ENCODE data around the gene MON2. TPM values are rescaled to one million over a fixed set of nuclear protein-coding genes. Genes with fewer than 3 reads are reported as not detected.
"Not testable (repeated sequence)": the region's sequence is repeated elsewhere in the genome, so short reads cannot be mapped to it uniquely, and the experiment has no call there.

MON2 gene
- total and polyA plus RNA-seq, 9 donors: 13.1 to 84.4 (median 55.5) TPM

GRCh38 chr12:62446754-62447452, 19.7 kb upstream of the MON2 start:
- WGBS, 3 donors: 58 to 70% (median 66%) methylated on average over 2 of the region's 2 CpGs
- no peak for TF ChIP-seq POLR2A (IDR thresholded peaks at IDR 0.05)
- no peak for TF ChIP-seq CTCF (IDR thresholded peaks at IDR 0.05)
- TF ChIP-seq EP300 (IDR thresholded peaks at IDR 0.05): no peak
- H3K4me1 ChIP-seq (ENCODE audit: insufficient read depth): no peaks in the 10 kb centered on the region

GRCh38 chr12:62448436-62448835, 18.2 kb upstream of the MON2 start:
- TF ChIP-seq POLR2A (IDR thresholded peaks at IDR 0.05) (no peak), CTCF (IDR thresholded peaks at IDR 0.05) (no peak), EP300 (IDR thresholded peaks at IDR 0.05) (no peak)
- Histone ChIP-seq H3K27me3 (no peaks in the 10 kb centered on the region), H3K36me3 (no peaks in the 10 kb centered on the region), H3K4me1 (ENCODE audit: insufficient read depth) (no peaks in the 10 kb centered on the region), H3K9me3 (no peaks in the 10 kb centered on the region), H3K27ac (no peak overlapping the region), H3K4me3 (no peak overlapping the region)
- DNase-seq: no peak
- WGBS, 3 donors: 74 to 80% (median 76%) methylated on average over 3 of the region's 3 CpGs
- intact Hi-C loops (cut with DNase I): loop anchor here in 2 of 4 donors (10.0 kb wide), 2 partner anchors 346 to 486 kb away; partner anchors contain the start of gene PPM1H (in 1 of the 2)

More at GRCh38 chr12:62446754-62447452, 19.7 kb upstream of the MON2 start:
- intact Hi-C loops (cut with DNase I): loop anchor here in 2 of 4 donors (10.0 kb wide), 2 partner anchors 348 to 488 kb away; partner anchors contain the start of gene PPM1H (in 1 of the 2)
- DNase-seq: no peak
- Histone ChIP-seq H3K36me3 (no peaks in the 10 kb centered on the region), H3K4me3 (no peak overlapping the region), H3K27me3 (no peaks in the 10 kb centered on the region), H3K9me3 (no peaks in the 10 kb centered on the region), H3K27ac (no peak overlapping the region)

- not testable (repeated sequence) for H3K27ac ChIP-seq; H3K4me3 ChIP-seq; DNase-seq; H3K27me3 ChIP-seq; H3K4me1 ChIP-seq (ENCODE audit: insufficient read depth); H3K36me3 ChIP-seq; H3K9me3 ChIP-seq
- intact Hi-C loops (cut with DNase I): loop anchor here in 1 of 4 donors (10.0 kb wide), 1 partner anchor 349 kb away; no protein-coding TSS in a partner anchor
- WGBS, 3 donors: 42 to 88% (median 68%) methylated on average over 2 of the region's 2 CpGs
These were observed 11.2 kb upstream of the MON2 start for GRCh38 chr12:62455429-62455828.

- no peak for TF ChIP-seq POLR2A (IDR thresholded peaks at IDR 0.05)
- TF ChIP-seq CTCF (IDR thresholded peaks at IDR 0.05): no peak
- no peak for TF ChIP-seq EP300 (IDR thresholded peaks at IDR 0.05)
- Histone ChIP-seq H3K36me3 (no peaks in the 10 kb centered on the region), H3K9me3 (no peaks in the 10 kb centered on the region), H3K4me1 (ENCODE audit: insufficient read depth) (no peaks in the 10 kb centered on the region), H3K4me3 (no peak overlapping the region), H3K27ac (no peak overlapping the region), H3K27me3 (no peaks in the 10 kb centered on the region)
- WGBS, 3 donors: 57 to 68% (median 60%) methylated on average over 3 of the region's 3 CpGs
- intact Hi-C loops (cut with DNase I): loop anchor here in 1 of 4 donors (10.0 kb wide), 1 partner anchor 346 kb away; no protein-coding TSS in a partner anchor
- DNase-seq: no peak
These were observed 8.0 kb upstream of the MON2 start for GRCh38 chr12:62458626-62459025.

GRCh38 chr12:62459976-62460375, 6.7 kb upstream of the MON2 start:
- Histone ChIP-seq H3K27ac (no peak overlapping the region), H3K27me3 (no peaks in the 10 kb centered on the region), H3K36me3 (no peaks in the 10 kb centered on the region), H3K9me3 (no peaks in the 10 kb centered on the region), H3K4me1 (ENCODE audit: insufficient read depth) (no peaks in the 10 kb centered on the region), H3K4me3 (no peak overlapping the region)
- intact Hi-C loops (cut with DNase I): loop anchor here in 1 of 4 donors (10.0 kb wide), 1 partner anchor 345 kb away; no protein-coding TSS in a partner anchor
- DNase-seq: no peak
- no peak for TF ChIP-seq EP300 (IDR thresholded peaks at IDR 0.05)
- TF ChIP-seq POLR2A (IDR thresholded peaks at IDR 0.05): no peak
- TF ChIP-seq CTCF (IDR thresholded peaks at IDR 0.05): no peak

GRCh38 chr12:62461171-62461837, 5.3 kb upstream of the MON2 start:
- H3K36me3 ChIP-seq; H3K4me1 ChIP-seq (ENCODE audit: insufficient read depth); H3K27ac ChIP-seq; H3K4me3 ChIP-seq; H3K27me3 ChIP-seq; intact Hi-C loops (cut with DNase I); DNase-seq; H3K9me3 ChIP-seq: not testable (repeated sequence)
- 88 to 95% (median 93%) methylated on average over 27 to 32 of the region's 32 CpGs for WGBS, 3 donors

- WGBS, 3 donors: 76 to 78% (median 76%) methylated on average over 7 of the region's 7 CpGs
- H3K4me3 ChIP-seq; H3K9me3 ChIP-seq; DNase-seq; intact Hi-C loops (cut with DNase I); H3K36me3 ChIP-seq; H3K4me1 ChIP-seq (ENCODE audit: insufficient read depth); H3K27me3 ChIP-seq; H3K27ac ChIP-seq: not testable (repeated sequence)
These were observed 3.4 kb upstream of the MON2 start for GRCh38 chr12:62463252-62463651.
